Measurements from ENCODE around the gene ZKSCAN5.

Gene ZKSCAN5

DNA sequence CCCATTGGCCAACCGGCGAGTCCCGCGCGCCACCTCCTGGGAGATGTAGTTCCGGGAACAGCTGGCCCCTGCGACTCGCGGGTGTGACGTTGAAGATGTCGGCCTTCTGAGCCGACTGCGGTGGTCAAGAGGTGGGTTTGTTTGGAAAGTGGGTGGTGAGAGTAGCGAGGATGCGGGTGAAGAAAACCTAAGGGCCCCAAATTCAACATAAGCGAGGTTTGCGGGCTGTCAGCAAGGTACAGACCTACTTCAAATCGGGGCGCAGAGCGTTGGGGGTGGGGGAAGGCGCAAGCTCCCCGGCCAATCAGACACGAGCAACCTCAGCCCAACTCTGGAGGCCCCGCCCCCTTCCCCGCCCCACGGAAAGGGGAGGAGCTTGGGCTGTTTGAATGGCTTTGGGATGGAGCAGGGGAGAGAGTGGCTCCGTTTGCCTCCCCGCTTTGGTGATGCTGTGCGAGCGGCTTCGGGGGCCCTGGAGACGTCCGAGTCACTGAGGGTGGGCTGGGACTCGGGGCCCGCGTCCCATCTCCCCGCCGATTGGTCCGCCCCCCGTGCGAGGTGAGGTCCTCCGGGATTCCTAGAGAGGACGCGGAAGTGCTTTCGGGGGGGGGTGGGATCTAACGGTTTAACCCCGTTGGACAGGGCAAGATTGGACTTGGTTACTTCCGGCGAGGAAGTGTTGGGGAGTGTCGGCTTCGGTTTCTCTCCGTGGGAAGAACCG, at the start of gene ZKSCAN5:
TSS of gene ZKSCAN5 (plus strand) at position 60 of the 721 bp plus-strand sequence. CDS start 1,383 bp downstream, outside the sequence.
- H3K4me3 ChIP-seq, result peak within 1 kb of the TSS; percentile 94
- TF ChIP-seq, protein P1, sequence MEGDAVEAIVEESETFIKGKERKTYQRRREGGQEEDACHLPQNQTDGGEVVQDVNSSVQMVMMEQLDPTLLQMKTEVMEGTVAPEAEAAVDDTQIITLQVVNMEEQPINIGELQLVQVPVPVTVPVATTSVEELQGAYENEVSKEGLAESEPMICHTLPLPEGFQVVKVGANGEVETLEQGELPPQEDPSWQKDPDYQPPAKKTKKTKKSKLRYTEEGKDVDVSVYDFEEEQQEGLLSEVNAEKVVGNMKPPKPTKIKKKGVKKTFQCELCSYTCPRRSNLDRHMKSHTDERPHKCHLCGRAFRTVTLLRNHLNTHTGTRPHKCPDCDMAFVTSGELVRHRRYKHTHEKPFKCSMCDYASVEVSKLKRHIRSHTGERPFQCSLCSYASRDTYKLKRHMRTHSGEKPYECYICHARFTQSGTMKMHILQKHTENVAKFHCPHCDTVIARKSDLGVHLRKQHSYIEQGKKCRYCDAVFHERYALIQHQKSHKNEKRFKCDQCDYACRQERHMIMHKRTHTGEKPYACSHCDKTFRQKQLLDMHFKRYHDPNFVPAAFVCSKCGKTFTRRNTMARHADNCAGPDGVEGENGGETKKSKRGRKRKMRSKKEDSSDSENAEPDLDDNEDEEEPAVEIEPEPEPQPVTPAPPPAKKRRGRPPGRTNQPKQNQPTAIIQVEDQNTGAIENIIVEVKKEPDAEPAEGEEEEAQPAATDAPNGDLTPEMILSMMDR (IDR thresholded peaks at IDR 0.05), result no peak
- DNase-seq (ENCODE audit: low spot score), result peak; percentile 98
- H3K27ac ChIP-seq, result peak within 1 kb of the TSS; percentile 80 to 98

DNA sequence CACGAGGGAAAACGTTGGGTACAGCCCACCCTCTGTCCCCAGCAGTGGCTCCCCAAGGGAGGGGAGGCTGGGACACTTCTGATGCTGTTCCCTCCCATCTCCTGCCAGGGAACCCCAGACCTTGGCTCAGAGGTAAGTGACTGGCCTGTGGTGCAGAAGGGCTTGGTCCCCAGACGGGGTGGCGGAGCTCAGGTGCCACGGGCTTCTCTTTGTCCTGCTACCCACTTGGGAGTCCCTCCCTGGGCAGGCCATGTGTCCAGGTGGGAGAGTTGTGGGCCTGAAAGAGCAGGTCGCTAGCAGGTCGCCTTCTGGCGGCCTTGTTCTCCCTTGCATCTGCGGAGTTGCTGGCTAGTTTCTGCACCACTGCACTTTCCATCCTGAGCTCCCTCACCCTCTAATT, 48.6 kb upstream of the ZKSCAN5 start:
- H3K4me3 ChIP-seq, result no peak overlapping the region
- DNase-seq (ENCODE audit: low spot score), result no peak
- no peak overlapping the region for H3K27ac ChIP-seq
- TF ChIP-seq, protein P1 (IDR thresholded peaks at IDR 0.05), result no peak

DNA sequence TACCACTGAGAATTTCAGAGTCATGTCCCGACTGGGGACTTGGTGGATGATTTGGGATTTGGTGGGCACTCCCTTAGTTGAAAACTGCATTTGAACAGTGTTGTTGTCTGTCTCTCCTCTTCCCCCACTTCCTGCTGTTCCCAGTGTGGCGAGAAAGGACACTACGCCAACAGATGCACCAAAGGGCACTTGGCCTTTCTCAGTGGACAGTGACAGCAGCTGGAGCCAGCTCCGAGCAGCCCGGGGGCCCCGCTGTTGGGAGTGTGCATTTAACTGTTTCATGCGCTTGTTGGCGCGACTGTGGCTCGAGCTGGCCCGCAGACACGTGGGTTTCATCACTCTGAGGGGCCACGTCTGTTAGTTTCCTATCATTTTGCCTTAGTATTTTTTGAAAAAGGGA, 48.2 kb upstream of the ZKSCAN5 start:
- H3K27ac ChIP-seq, result no peak overlapping the region
- no peak overlapping the region for H3K4me3 ChIP-seq
- TF ChIP-seq, protein P1 (IDR thresholded peaks at IDR 0.05), result no peak
- DNase-seq (ENCODE audit: low spot score), result no peak

DNA sequence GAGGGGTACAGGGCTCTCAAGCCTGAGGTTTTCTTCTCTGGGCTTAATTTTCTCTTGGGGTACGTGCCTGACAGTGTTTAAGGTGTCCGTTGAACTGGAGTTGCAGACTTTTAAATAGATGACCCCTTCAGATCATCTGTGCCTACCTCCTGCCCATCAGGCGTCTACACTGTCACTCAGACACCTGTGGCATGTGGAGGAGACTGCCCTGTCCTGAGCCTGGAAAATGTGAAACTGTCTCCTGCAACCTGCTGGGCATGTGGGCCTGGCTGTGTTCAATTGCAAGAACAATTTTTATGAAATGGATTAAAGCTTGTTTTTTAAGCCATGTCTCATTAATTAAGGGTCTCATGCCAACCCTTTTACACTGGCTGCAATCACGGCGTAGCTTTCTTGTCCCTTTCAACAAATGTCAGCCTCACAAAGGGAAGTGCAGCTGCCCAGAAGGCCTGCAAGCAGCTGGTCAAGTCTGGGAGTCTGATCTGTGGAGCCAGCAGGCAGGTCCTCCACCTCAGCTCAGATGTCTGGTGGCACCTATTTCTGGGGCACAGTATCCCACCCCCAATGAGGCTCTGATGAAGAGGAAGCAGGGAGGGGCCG, 47.3 kb upstream of the ZKSCAN5 start:
- TF ChIP-seq, protein P1 (IDR thresholded peaks at IDR 0.05), result no peak
- DNase-seq (ENCODE audit: low spot score), result no peak
- no peak overlapping the region for H3K4me3 ChIP-seq
- no peak overlapping the region for H3K27ac ChIP-seq

DNA sequence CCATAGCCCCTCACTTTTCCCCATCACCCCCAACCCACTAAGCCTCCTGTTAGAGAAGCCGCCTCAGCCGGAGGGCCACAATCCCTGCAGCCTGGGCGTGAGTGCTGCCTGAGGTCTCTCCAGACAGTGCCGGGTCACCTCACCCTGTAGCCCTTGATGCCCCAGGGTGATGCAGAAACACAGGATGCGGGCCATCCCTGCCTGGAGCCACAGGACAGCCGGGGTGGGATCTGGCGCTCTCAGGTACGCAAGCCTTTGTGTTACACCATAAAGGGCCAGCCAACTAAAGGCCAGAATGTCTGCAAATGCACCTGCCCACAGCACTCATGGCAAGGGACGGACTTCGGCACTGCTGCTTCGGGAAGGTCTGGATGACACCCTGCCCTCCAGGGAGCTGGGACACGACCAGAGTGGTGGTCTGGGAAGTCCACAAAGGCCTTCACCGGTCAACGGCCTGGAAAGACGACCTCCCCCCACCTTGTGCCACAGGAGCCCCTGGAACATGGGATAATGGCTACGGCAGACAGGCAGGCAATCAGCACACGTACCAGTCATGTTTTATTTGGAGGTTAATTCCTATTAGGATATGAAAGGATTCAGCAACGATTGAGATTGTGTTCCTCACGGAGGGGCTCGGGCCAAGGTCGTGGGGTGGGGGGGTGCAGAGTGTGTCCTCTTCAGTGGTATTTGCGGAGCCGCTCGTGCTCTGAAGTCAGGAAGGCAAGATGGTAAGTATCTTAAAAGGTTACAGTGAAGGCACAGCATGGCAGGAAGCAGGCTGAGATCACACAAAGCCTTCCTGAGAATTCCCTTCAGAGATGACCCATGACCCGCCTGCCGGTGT, 46.6 kb upstream of the ZKSCAN5 start:
- no peak overlapping the region for H3K4me3 ChIP-seq
- H3K27ac ChIP-seq, result no peak overlapping the region
- DNase-seq (ENCODE audit: low spot score), result no peak
- TF ChIP-seq, protein P1 (IDR thresholded peaks at IDR 0.05), result no peak

DNA sequence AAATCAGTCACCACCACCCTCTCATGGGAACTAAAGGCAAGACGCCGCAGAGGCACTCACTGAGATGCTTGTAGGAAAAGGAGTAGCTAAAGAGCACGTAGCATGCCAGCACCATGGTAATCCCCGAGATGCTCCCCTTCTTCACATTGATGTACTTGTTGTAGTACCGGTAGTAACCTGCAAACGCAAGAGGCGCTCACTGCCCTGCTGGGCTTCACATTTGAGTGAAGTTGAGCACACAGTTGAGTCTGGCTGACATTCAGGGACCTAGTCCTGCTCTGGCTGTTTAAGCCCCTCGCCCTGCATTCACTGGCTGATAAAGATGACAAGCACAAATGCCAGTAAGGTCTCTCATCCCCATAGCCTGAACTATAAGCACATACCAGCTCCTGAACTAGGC, 45.4 kb upstream of the ZKSCAN5 start:
- Histone ChIP-seq H3K27ac (no peak overlapping the region), H3K4me3 (no peak overlapping the region)
- TF ChIP-seq, protein P1 (IDR thresholded peaks at IDR 0.05), result no peak
- no peak for DNase-seq (ENCODE audit: low spot score)
